Measurements from ENCODE around the gene GSTM3.

- TF ChIP-seq CTCF (IDR thresholded peaks at IDR 0.05) = no peak
- TF ChIP-seq POLR2A (IDR thresholded peaks at IDR 0.05) = no peak
Measured at GRCh38 chr1:109724933-109725332, 15.9 kb downstream of the GSTM3 start.
